Stimulated activated CD8-positive, alpha-beta memory T cell treated with anti-CD3 and anti-CD28 coated beads, Interleukin-7, amount 100 ng/mL, for 4 hours (primary cell): Measurements from ENCODE around the gene DLAT.
"Not testable (repeated sequence)": the region's sequence is repeated elsewhere in the genome, so short reads cannot be mapped to it uniquely, and the experiment has no call there.

Experiments used
- DNase-seq, 2 donors: peaks; one replicate each; pipeline ENCODE4 v3.0.0-alpha.2; 2020; ENCODE audit warnings: low read depth in 2 of 2

DLAT gene

DNA sequence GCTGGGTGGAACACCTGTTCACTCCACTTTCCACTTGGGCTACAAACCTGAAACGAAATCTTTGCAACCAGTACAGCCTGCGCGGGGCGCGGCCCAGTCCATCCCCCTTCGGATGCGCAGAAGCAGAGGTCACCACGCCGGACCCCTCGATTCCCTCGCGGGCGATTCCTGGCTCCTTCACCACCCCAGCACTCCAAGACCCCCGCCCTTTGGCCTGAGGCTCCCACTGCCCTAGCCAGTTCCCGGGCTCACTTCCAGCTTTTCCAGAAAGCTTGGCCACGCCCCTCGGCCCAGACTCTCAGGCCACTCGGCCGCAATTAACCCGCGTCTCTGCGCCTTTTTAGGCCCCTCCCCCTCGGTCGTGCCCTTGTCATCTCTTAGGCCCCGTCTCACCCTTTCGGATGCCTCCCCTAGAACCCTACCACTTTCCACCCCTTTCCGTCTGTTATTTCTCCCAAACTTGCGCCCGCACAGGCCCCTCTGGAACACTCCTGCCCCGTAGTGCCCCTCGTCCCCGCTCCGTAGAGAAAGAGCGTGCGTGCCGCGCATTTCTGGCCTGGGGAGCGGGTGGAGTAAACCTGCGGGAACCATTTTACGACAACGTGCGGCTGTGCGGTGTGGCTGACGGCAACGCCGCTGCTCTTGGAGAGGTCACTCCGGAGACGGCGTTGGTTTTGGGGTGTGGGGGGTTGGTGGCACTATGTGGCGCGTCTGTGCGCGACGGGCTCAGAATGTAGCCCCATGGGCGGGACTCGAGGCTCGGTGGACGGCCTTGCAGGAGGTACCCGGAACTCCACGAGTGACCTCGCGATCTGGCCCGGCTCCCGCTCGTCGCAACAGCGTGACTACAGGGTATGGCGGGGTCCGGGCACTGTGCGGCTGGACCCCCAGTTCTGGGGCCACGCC is at the start of gene DLAT:
DLAT (plus strand) TSS at position 636 of the 906 bp plus-strand sequence; CDS start at position 701, 65 bp downstream.
- DNase-seq: peak; percentile 66 to 76

- DNase-seq: no peak
Observed at GRCh38 chr11:111976119-111976766, 49.0 kb upstream of the DLAT start.

GRCh38 chr11:111976767-111977145 is 48.5 kb upstream of the DLAT start:
- no peak for DNase-seq

- no peak for DNase-seq
Observed at GRCh38 chr11:111977146-111978027, 47.8 kb upstream of the DLAT start.

GRCh38 chr11:111978028-111978771 is 47.0 kb upstream of the DLAT start:
- no peak for DNase-seq

GRCh38 chr11:111980062-111980461 is 45.1 kb upstream of the DLAT start:
- no peak for DNase-seq

GRCh38 chr11:111981270-111981669 is 43.9 kb upstream of the DLAT start:
- no peak for DNase-seq

DNA sequence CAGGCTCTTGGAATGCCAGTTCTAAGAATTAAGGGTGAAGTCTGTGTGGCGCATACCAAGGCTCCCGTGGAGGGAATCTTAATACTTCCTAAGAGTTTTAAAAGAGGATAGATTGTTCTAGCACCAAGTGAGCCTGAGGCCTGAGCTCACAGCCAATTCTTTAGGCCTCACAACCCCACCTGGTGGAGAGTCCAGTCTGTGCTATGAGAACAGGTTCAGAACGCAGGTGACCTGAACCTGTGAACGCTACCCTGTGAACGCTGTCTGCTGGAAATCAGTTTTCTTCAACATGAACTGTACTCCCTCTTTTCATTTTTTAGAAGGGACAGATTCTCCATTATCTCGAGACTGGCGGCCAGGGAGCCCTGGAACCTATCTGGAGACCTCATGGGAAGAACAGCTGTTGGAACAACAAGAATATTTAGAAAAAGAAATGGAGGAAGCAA is 43.2 kb upstream of the DLAT start:
- peak; percentile 22 to 28 for DNase-seq

- DNase-seq: no peak
Observed at GRCh38 chr11:111982541-111983186, 42.5 kb upstream of the DLAT start.

DNA sequence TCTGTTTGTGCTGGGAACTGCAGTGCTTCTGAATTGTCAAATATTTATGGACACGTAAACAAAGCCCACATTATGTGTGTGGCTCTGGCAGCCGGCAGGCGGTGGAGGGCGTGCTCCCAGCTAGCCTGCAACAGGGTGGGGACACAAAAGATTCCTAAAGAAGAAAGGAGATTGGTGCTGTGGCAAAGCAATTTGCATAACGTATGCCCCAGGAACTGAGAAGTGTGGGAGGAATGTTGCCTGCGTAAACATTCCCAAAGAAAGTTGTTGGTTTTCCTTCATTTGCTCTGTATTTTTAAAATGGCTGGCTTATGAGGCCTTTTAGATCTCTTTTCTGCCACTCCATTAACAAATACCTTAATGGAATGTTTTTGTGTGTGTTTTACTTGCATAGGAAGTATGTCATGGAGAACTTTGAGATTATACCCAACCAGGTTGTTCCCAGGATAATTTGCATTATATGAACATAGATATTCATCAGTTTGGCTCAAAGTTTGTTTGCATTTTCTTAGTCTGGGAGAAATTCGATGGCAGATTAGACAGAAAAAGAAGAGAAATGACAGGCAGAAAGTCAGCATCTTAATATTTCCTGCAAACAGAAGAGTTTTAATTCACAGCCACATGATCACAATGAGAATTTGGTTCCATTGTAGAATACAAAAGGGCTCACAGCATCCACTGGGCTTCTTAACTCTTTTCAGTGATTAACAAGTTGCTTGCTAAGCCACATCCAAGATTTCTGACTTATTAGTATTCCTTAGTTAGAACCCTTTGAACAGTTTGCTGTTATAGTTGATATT is 41.8 kb upstream of the DLAT start:
- DNase-seq: no peak

- DNase-seq: no peak
Observed at GRCh38 chr11:111986589-111986988, 38.6 kb upstream of the DLAT start.

DNA sequence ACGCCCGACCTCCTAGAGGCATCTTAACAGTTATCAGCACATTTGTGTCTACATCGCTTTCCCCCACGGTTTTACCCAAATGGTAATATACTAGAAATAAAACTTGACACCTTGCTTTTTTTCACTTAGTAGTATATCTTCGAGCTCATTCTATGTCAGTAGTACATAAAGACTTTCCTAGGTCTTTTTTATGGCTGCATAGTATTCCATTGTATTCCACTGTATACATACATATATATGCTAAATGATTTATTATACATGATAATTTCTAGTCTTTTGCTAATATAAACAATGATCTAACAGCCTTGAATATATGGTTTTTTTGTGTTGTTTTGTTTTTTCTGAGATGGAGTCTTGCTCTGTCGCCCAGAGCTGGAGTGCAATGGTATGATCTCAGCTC is 34.8 kb upstream of the DLAT start:
- DNase-seq: no peak

- DNase-seq: no peak
Observed at GRCh38 chr11:111992206-111992855, 32.9 kb upstream of the DLAT start.

GRCh38 chr11:111996129-111996528 is 29.1 kb upstream of the DLAT start:
- DNase-seq: no peak

- not testable (repeated sequence) for DNase-seq
Observed at GRCh38 chr11:111996669-111997068, 28.5 kb upstream of the DLAT start.

DNA sequence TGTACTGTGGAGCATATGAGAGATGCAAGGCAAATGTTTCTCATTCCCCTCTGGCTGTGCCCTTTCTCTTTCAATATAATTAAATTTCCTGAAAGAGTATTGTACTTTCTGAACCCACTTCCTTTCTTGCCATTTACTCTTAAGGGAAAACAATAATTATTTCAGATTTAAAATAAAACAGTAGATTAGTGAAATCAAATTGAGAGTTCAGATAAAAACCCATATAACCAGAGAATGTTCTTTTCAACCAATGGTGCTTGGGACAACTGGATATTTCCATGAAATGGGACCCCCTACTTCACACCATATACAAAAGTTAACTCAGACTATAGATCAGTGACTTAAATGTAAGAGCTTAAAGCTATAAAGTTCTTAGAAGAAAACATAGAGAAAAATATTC is 26.1 kb upstream of the DLAT start:
- no peak for DNase-seq

- no peak for DNase-seq
Observed at GRCh38 chr11:112000703-112001102, 24.5 kb upstream of the DLAT start.

DNA sequence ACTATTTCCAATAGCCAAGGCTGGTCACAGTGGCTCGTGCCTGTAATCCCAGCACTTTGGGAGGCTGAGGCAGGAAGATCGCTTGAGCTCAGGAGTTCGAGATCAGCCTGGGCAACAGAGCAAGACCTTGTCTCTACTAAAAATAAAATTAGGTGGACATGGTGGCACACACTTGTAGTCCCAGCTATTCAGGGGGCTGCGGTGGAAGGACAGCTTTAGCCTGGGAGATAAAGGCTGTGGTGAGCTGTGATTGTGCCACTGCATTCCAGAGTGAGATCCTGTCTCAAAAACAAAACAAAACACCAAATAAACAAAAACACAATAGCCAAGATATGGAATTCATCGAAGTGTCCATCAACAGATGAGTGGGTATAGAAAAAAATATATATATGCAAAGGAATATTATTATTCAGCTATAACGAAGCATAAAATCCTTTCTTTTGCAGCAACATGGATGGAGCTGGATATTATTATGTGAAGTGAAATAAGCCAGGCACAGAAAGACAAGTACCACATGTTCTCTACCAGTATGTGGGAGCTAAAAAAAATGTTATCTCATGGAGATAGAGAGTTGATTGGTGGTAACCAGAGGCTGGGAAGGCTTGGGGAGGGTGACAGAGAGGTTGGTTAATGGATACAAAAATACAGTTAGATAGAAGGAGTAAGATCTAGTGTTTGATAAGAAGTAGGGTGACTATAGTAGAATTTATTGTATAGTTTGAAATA is 22.6 kb upstream of the DLAT start:
- no peak for DNase-seq

GRCh38 chr11:112004389-112004788 is 20.8 kb upstream of the DLAT start:
- no peak for DNase-seq
